Ascending aorta (tissue), 2 donors: ENCODE results near the gene KAZN. TPM values are rescaled to one million over a fixed set of nuclear protein-coding genes. Genes with fewer than 3 reads are reported as not detected.

Experiments
- DNase-seq, 2 donors: peaks; one replicate each; pipeline ENCODE4 v3.0.0-alpha.2; 2019; ENCODE audit warnings: low spot score in 2 of 2
- H3K27ac ChIP-seq, 2 donors: fragments of 200-600 bp; sonication (generic); one replicate each; pipeline ENCODE4 v1.5.1; 2016 to 2017; ENCODE audit warnings: mild to moderate bottlenecking in 1 of 2
- H3K27me3 ChIP-seq: fragments of 200-600 bp; sonication (generic); one replicate; pipeline ENCODE4 v1.5.1; 2017
- H3K36me3 ChIP-seq, 2 donors: fragments of 200-600 bp; sonication (generic); one replicate each; pipeline ENCODE4 v1.5.1; 2016
- H3K4me1 ChIP-seq, 2 donors: fragments of 200-600 bp; sonication (generic); one replicate each; pipeline ENCODE4 v1.5.1; 2016 to 2017; ENCODE audit warnings: mild to moderate bottlenecking in 1 of 2
- H3K4me3 ChIP-seq, 2 donors: fragments of 200-600 bp; sonication (generic); one replicate each; pipeline ENCODE4 v1.5.1; 2016 to 2017; ENCODE audit warnings: mild to moderate bottlenecking in 1 of 2
- H3K9me3 ChIP-seq, 2 donors: fragments of 200-600 bp; sonication (generic); one replicate each; pipeline ENCODE4 v1.5.1; 2016
- intact Hi-C: fragments of 100-400 bp; cut with DNase I; formaldehyde crosslinking; loops from one replicate; pipeline ENCODE4 v1.15.1; 2023
- total RNA-seq: library from RNA; depleted of rRNA; stranded (reverse); fragments of >200 nt; gene quantifications from one replicate; pipeline ENCODE4 v1.1.0, GENCODE V29; 2016
- TF ChIP-seq, protein P1 (sequence below), 3 experiments: fragments of 200-600 bp in 2 of 3; fragments of 450-650 bp in 1 of 3; sonication (generic) in 2 of 3; IDR thresholded peaks; one replicate each; pipeline ENCODE4 v1.5.1; 2016 to 2019; ENCODE audit warnings: antibody characterized with exemption in 3 of 3, mild to moderate bottlenecking in 1 of 3, moderate library complexity in 1 of 3

The KAZN gene
- 58.5 TPM for total RNA-seq

DNA sequence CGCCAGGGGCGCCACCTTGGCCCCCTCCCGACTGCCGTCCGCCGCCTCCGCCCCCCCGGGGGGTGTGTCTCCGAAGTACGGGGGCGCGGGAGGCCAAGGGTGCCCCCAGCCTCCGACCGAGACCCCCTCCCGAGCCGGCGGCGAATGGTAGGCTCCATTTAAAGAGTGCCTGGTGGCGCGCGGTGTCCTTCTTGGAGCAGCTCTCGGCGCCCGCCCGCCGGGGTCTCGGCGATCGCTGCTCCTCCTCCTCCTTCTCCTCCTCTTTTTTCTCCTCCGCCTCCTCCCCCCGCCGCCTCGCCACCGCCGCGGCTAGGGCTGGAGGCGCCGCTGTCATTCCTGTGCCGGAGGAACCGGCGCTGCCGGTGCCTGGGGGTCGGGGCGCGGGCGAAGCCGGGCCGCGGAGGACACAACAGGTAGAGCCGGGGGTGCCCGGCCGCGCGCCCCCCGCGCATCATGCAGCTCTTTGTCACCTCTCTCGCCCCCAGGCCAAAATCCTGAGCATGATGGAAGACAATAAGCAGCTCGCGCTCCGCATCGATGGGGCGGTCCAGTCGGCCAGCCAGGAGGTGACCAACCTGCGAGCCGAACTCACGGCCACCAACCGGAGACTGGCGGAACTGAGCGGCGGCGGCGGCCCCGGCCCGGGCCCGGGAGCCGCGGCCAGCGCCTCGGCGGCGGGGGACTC lies at the start of gene KAZN:
TSS of gene KAZN (plus strand) at position 188 of the 685 bp plus-strand sequence.
- no peak for DNase-seq
- intact Hi-C loops = no loop called here
- peaks cover 0 to 2% of the 10 kb centered on the region in 2 donors for H3K4me1 ChIP-seq
- H3K36me3 ChIP-seq = no peaks in the 10 kb centered on the region
- TF ChIP-seq, protein P1, sequence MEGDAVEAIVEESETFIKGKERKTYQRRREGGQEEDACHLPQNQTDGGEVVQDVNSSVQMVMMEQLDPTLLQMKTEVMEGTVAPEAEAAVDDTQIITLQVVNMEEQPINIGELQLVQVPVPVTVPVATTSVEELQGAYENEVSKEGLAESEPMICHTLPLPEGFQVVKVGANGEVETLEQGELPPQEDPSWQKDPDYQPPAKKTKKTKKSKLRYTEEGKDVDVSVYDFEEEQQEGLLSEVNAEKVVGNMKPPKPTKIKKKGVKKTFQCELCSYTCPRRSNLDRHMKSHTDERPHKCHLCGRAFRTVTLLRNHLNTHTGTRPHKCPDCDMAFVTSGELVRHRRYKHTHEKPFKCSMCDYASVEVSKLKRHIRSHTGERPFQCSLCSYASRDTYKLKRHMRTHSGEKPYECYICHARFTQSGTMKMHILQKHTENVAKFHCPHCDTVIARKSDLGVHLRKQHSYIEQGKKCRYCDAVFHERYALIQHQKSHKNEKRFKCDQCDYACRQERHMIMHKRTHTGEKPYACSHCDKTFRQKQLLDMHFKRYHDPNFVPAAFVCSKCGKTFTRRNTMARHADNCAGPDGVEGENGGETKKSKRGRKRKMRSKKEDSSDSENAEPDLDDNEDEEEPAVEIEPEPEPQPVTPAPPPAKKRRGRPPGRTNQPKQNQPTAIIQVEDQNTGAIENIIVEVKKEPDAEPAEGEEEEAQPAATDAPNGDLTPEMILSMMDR (IDR thresholded peaks at IDR 0.05) = no peak
- H3K27me3 ChIP-seq = peaks cover 19% of the 10 kb centered on the region
- no peaks in the 10 kb centered on the region for H3K9me3 ChIP-seq
- H3K4me3 ChIP-seq = peak within 1 kb of the TSS; percentile 33 to 45
- H3K27ac ChIP-seq = no peak within 1 kb of the TSS

DNA sequence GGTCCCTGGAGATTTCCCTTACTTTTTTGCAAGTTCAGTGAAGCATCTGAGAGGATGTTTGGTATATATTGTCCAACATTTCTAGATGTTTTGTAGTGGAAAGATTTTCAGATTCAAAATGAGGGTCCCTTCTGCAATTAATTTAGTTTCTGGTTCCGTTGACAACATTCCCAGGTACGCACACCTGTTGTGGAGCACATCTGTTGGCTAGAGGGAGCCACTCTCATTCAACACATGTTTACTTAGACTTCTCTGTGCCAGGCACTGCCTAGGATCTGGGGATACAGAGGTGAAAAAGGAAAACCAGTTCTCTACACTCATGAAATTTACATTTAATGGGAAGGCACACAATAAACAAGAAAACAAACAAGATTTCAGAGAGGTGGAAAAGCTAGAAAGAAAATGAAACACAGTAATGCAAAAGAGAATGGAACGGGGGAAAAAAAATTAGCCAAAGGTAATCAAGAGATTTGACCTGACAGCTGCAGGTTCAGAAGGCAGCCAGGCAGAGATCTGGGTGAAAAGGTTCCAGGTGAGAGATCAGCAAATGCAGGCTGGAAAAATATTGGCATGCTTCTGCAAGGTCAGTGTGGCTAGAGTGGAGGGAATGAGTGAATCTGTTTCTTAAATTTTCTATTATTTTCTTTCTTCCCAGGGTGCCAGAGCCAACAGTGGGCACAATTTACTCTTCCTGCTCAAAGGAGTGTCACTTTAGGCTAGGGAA lies 48.4 kb upstream of the KAZN start:
- no peaks in the 10 kb centered on the region for H3K36me3 ChIP-seq
- DNase-seq = no peak
- no peak overlapping the region for H3K27ac ChIP-seq
- intact Hi-C loops = no loop called here
- TF ChIP-seq, protein P1 (IDR thresholded peaks at IDR 0.05) = no peak
- no peaks in the 10 kb centered on the region for H3K9me3 ChIP-seq
- no peak overlapping the region for H3K4me3 ChIP-seq
- no peaks in the 10 kb centered on the region for H3K4me1 ChIP-seq
- no peaks in the 10 kb centered on the region for H3K27me3 ChIP-seq

DNA sequence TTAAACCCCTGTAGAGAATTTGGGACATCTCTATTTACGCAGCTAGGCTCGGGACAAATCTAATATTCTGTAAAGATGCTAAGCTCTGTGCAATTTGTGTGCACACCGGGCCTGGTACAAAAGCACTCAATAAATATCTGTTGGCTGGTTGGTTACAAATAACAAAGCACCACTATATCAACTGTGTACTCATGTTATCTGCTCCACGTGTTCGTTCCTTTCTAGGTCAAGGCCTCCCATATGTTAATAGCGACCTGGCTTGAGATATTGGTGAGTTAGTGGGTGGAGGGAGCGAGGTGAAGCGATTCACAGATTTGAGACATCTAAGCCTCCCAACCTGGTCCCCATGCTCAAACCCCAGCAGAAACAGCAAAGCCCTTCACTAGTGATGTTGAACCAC lies 47.1 kb upstream of the KAZN start:
- no peaks in the 10 kb centered on the region for H3K9me3 ChIP-seq
- intact Hi-C loops = no loop called here
- H3K4me1 ChIP-seq = no peaks in the 10 kb centered on the region
- H3K27ac ChIP-seq = no peak overlapping the region
- no peaks in the 10 kb centered on the region for H3K36me3 ChIP-seq
- DNase-seq = no peak
- no peak overlapping the region for H3K4me3 ChIP-seq
- no peaks in the 10 kb centered on the region for H3K27me3 ChIP-seq
- TF ChIP-seq, protein P1 (IDR thresholded peaks at IDR 0.05) = no peak

DNA sequence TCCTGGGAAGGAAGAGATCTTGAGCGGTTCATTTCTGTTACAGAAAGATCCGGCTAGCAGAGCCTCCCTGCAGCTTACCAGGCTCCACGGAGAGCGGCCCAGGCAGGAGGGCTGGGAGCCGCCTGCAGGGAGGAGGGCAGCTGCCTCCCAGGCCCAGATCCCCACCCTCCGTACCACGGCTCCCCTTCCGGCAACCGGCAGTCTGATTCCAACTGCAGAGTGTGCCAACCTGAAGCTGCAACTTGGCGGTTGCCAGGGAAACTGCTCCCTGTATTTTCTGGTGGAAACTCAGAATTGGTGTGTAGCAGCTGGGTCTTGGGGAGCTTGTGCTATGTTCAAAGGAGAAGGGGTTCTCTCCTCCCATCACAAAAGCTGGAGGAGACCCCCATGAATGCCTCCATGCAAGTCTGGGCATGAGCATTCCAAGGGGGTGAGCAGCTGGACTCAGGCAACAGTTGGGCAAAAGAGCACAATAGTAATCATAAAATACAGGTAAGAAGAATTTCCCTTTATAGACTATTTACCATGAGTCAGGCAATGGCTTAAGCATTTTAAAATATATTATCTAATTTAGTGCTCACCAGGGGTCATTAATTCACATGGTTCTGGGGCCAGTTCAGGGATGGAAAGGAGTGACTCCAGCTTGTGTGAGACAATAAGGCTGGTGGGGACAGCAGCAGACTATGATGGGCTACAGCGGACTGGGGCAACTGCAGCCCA lies 46.1 kb upstream of the KAZN start:
- H3K4me1 ChIP-seq = no peaks in the 10 kb centered on the region
- no peak overlapping the region for H3K4me3 ChIP-seq
- no peaks in the 10 kb centered on the region for H3K9me3 ChIP-seq
- no peaks in the 10 kb centered on the region for H3K36me3 ChIP-seq
- no peaks in the 10 kb centered on the region for H3K27me3 ChIP-seq
- DNase-seq = no peak
- H3K27ac ChIP-seq = no peak overlapping the region
- TF ChIP-seq, protein P1 (IDR thresholded peaks at IDR 0.05) = no peak
- intact Hi-C loops = no loop called here

DNA sequence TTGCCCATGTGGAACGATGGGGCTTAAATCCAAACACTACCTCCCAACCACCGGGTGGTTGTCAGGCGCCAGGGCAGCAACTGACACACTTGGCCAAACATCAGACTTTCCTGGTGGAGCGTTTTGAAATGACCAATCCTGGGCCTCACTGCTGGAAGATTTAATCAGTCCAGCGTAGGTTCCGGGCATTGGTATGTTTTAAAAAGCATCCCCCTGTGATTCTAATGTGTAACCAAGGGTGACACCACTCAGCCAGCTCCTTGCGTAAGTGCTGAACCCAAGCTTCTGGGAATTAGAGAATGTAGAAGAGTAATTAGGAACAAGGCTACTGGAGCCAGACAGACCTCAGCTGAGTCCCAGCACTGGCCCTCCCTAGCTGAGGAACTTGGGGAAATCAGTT lies 44.8 kb upstream of the KAZN start:
- Histone ChIP-seq H3K4me1 (no peaks in the 10 kb centered on the region), H3K27ac (no peak overlapping the region), H3K36me3 (no peaks in the 10 kb centered on the region), H3K27me3 (no peaks in the 10 kb centered on the region), H3K9me3 (no peaks in the 10 kb centered on the region), H3K4me3 (no peak overlapping the region)
- no peak for DNase-seq
- intact Hi-C loops = no loop called here
- TF ChIP-seq, protein P1 (IDR thresholded peaks at IDR 0.05) = no peak
